GM23338 (cell line): Measurements from ENCODE around the gene APOLD1. TPM values are rescaled to one million over a fixed set of nuclear protein-coding genes. Genes with fewer than 3 reads are reported as not detected.

ENCODE experiments used
- ATAC-seq: fragments of 200-7000 bp; cut with Tn5 transposase; 3 replicates; pipeline ENCODE4 v1.9.1; 2020
- DNase-seq: peaks from one replicate; pipeline ENCODE4 v3.0.0-alpha.2; 2015; ENCODE audit warnings: low spot score
- H2AFZ ChIP-seq: fragments of 200-600 bp; sonication (generic); 2 replicates; pipeline ENCODE4 v1.8.0; 2016; ENCODE audit warnings: antibody characterized with exemption, mild to moderate bottlenecking, moderate library complexity
- H3F3A ChIP-seq: fragments of 200-600 bp; sonication (generic); replicated peaks from 2 replicates; pipeline ENCODE4 v1.8.0; 2017; ENCODE audit warnings: antibody characterized with exemption, mixed run types, low read depth
- H3K27ac ChIP-seq: fragments of 200-600 bp; sonication (generic); 2 replicates; pipeline ENCODE4 v1.6.1; 2016; ENCODE audit warnings: low read depth
- H3K27me3 ChIP-seq: fragments of 200-600 bp; sonication (generic); 2 replicates; pipeline ENCODE4 v1.8.0; 2016; ENCODE audit warnings: mild to moderate bottlenecking, mixed run types, moderate library complexity; ENCODE audit not compliant: insufficient read depth
- H3K36me3 ChIP-seq: fragments of 200-600 bp; sonication (generic); 2 replicates; pipeline ENCODE4 v1.8.0; 2016; ENCODE audit warnings: mild to moderate bottlenecking; ENCODE audit not compliant: insufficient read depth
- H3K4me1 ChIP-seq: fragments of 200-600 bp; sonication (generic); 2 replicates; pipeline ENCODE4 v1.8.0; 2016; ENCODE audit warnings: mild to moderate bottlenecking, moderate library complexity; ENCODE audit not compliant: insufficient read depth
- H3K4me2 ChIP-seq: fragments of 200-600 bp; sonication (generic); 2 replicates; pipeline ENCODE4 v1.7.1; 2017; ENCODE audit warnings: mixed run types
- H3K4me3 ChIP-seq: fragments of 200-600 bp; sonication (generic); 2 replicates; pipeline ENCODE4 v1.6.1; 2016; ENCODE audit warnings: mixed run types
- H3K79me2 ChIP-seq: fragments of 200-600 bp; sonication (generic); replicated peaks from 2 replicates; pipeline ENCODE4 v1.8.0; 2017; ENCODE audit warnings: mild to moderate bottlenecking; ENCODE audit not compliant: insufficient read depth
- H3K9me2 ChIP-seq: fragments of 200-600 bp; sonication (generic); 2 replicates; pipeline ENCODE4 v1.8.0; 2017; ENCODE audit not compliant: insufficient read depth
- H4K20me1 ChIP-seq: fragments of 200-600 bp; sonication (generic); replicated peaks from 2 replicates; pipeline ENCODE4 v1.8.0; 2017; ENCODE audit warnings: mild to moderate bottlenecking; ENCODE audit not compliant: insufficient read depth
- H3K27ac Mint-ChIP-seq: 2 replicates; pipeline ENCODE4 v1.8.0; 2020; ENCODE audit warnings: inconsistent platforms, mild to moderate bottlenecking, moderate library complexity, mixed read lengths
- H3K27me3 Mint-ChIP-seq: 3 replicates; pipeline ENCODE4 v1.8.0; 2022; ENCODE audit warnings: low read depth, mild to moderate bottlenecking, moderate library complexity, mixed read lengths, inconsistent platforms; ENCODE audit not compliant: insufficient read depth, poor library complexity
- H3K36me3 Mint-ChIP-seq: 3 replicates; pipeline ENCODE4 v1.8.0; 2021; ENCODE audit warnings: low read depth, mild to moderate bottlenecking, inconsistent platforms, moderate library complexity, mixed read lengths
- H3K4me1 Mint-ChIP-seq: 3 replicates; pipeline ENCODE4 v1.8.0; 2020; ENCODE audit warnings: mild to moderate bottlenecking, inconsistent platforms, mixed read lengths
- H3K4me3 Mint-ChIP-seq: 3 replicates; pipeline ENCODE4 v1.8.0; 2021; ENCODE audit warnings: moderate library complexity, mild to moderate bottlenecking, inconsistent platforms, mixed read lengths
- H3K9me3 Mint-ChIP-seq: 3 replicates; pipeline ENCODE4 v1.8.0; 2020; ENCODE audit warnings: moderate library complexity, mild to moderate bottlenecking, inconsistent platforms, mixed read lengths
- EZH2 ChIP-seq: fragments of 200-600 bp; sonication (generic); IDR thresholded peaks from one replicate; pipeline ENCODE4 v1.8.0; 2017; ENCODE audit warnings: antibody characterized with exemption, mild to moderate bottlenecking, low read depth; ENCODE audit not compliant: unreplicated experiment
- EZH2phosphoT487 ChIP-seq: fragments of 200-600 bp; sonication (generic); IDR thresholded peaks from one replicate; pipeline ENCODE4 v1.8.1; 2018; ENCODE audit warnings: antibody characterized with exemption; ENCODE audit not compliant: unreplicated experiment
- JUNB ChIP-seq: IDR thresholded peaks from one replicate; pipeline ENCODE4 v1.6.1; 2016; ENCODE audit warnings: antibody characterized with exemption; ENCODE audit not compliant: unreplicated experiment
- NANOG ChIP-seq: IDR thresholded peaks from 2 replicates; pipeline ENCODE4 v1.6.1; 2016; ENCODE audit warnings: antibody characterized with exemption, borderline replicate concordance
- POLR2AphosphoS5 ChIP-seq: IDR thresholded peaks from 2 replicates; pipeline ENCODE4 v1.6.1; 2016; ENCODE audit warnings: antibody characterized with exemption, low read depth
- STAT1 ChIP-seq: IDR thresholded peaks from one replicate; pipeline ENCODE4 v1.6.1; 2016; ENCODE audit warnings: antibody characterized with exemption; ENCODE audit not compliant: unreplicated experiment
- ZNF114 ChIP-seq: fragments of 250-450 bp; sonication (Bioruptor Pico); IDR thresholded peaks from 2 replicates; pipeline ENCODE4 v1.5.0; 2020; ENCODE audit warnings: mild to moderate bottlenecking, moderate library complexity
- ZNF331 ChIP-seq: fragments of 250-450 bp; sonication (Bioruptor Pico); IDR thresholded peaks from 2 replicates; pipeline ENCODE4 v1.5.0; 2020; ENCODE audit warnings: low read depth, mild to moderate bottlenecking, moderate library complexity
- polyA plus RNA-seq: library from polyadenylated mRNA; unstranded; fragments of >200 nt; fragmentation: Nextera tagmentation; extraction: Ambion mirVana; gene quantifications from 2 replicates; pipeline ENCODE4 v1.2.1, GENCODE V29; 2016
- total RNA-seq: library from RNA; depleted of rRNA; stranded (reverse); fragments of >200 nt; shearing (Covaris generic); gene quantifications from 2 replicates; pipeline ENCODE4 v1.2.3, GENCODE V29; 2014
- TF ChIP-seq, protein P1 (sequence below), 2 experiments: fragments of 200-600 bp in 1 of 2; sonication (generic) in 1 of 2; conservative IDR thresholded peaks; 2 replicates each; pipeline versions ENCODE4 v1.5.1 to v1.6.1; 2016 to 2017; ENCODE audit warnings: antibody characterized with exemption in 2 of 2, low read depth in 2 of 2, mild to moderate bottlenecking in 2 of 2, moderate library complexity in 1 of 2
- TF ChIP-seq, protein P2 (sequence below): fragments of 250-450 bp; sonication (Bioruptor Pico); IDR thresholded peaks from 2 replicates; pipeline ENCODE4 v1.5.0; 2020; ENCODE audit warnings: mild to moderate bottlenecking, moderate library complexity
- TF ChIP-seq, protein P3 (sequence below): IDR thresholded peaks from 2 replicates; pipeline ENCODE4 v1.6.1; 2016; ENCODE audit warnings: antibody characterized with exemption
- TF ChIP-seq, protein P4 (sequence below): IDR thresholded peaks from one replicate; pipeline ENCODE4 v1.6.1; 2018; ENCODE audit warnings: antibody characterized with exemption; ENCODE audit not compliant: unreplicated experiment

The APOLD1 gene
- total and polyA plus RNA-seq, 2 experiments from 2014 or later: 0.94 to 1.8 TPM

DNA sequence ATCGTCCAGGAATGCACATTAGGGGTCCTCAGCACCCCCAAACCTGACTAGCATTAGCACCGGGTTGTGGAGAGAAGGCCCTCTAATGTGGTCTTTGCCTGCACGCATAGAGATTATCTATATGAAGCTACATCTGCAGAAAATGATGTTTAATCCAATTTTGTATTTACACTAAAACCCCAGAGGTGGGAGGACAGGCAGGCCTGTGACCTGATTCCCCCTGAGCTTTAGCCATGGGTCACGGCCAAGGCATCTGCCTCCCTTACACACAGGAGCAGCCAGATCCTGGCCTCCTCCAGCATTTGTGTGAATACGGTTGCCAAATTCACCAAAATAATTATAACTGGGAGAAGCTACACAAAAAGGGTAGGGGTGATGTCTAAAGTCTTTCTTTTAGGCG, 7.0 kb downstream of the APOLD1 start:
- H3K27me3 Mint-ChIP-seq: peaks cover 13% of the 10 kb centered on the region
- Histone ChIP-seq H3K27me3 (peaks cover 13% of the 10 kb centered on the region), H3K27ac (no peak overlapping the region), H3F3A (no peaks in the 10 kb centered on the region), H3K79me2 (no peaks in the 10 kb centered on the region), H3K9me2 (no peaks in the 10 kb centered on the region), H3K36me3 (no peaks in the 10 kb centered on the region), H2AFZ (no peak overlapping the region), H3K4me3 (no peak overlapping the region), H4K20me1 (no peaks in the 10 kb centered on the region), H3K4me1 (peaks cover 3% of the 10 kb centered on the region), H3K4me2 (no peak overlapping the region)
- TF ChIP-seq POLR2AphosphoS5: no peak
- TF ChIP-seq, protein P1, sequence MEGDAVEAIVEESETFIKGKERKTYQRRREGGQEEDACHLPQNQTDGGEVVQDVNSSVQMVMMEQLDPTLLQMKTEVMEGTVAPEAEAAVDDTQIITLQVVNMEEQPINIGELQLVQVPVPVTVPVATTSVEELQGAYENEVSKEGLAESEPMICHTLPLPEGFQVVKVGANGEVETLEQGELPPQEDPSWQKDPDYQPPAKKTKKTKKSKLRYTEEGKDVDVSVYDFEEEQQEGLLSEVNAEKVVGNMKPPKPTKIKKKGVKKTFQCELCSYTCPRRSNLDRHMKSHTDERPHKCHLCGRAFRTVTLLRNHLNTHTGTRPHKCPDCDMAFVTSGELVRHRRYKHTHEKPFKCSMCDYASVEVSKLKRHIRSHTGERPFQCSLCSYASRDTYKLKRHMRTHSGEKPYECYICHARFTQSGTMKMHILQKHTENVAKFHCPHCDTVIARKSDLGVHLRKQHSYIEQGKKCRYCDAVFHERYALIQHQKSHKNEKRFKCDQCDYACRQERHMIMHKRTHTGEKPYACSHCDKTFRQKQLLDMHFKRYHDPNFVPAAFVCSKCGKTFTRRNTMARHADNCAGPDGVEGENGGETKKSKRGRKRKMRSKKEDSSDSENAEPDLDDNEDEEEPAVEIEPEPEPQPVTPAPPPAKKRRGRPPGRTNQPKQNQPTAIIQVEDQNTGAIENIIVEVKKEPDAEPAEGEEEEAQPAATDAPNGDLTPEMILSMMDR (conservative IDR thresholded peaks at IDR 0.05; ENCODE audit: low read depth in 2 of 2): no peak
- no peak for TF ChIP-seq EZH2
- TF ChIP-seq NANOG: no peak
- TF ChIP-seq ZNF114 (CRISPR knock-in tag): no peak
- TF ChIP-seq EZH2phosphoT487: no peak
- TF ChIP-seq, protein P2, sequence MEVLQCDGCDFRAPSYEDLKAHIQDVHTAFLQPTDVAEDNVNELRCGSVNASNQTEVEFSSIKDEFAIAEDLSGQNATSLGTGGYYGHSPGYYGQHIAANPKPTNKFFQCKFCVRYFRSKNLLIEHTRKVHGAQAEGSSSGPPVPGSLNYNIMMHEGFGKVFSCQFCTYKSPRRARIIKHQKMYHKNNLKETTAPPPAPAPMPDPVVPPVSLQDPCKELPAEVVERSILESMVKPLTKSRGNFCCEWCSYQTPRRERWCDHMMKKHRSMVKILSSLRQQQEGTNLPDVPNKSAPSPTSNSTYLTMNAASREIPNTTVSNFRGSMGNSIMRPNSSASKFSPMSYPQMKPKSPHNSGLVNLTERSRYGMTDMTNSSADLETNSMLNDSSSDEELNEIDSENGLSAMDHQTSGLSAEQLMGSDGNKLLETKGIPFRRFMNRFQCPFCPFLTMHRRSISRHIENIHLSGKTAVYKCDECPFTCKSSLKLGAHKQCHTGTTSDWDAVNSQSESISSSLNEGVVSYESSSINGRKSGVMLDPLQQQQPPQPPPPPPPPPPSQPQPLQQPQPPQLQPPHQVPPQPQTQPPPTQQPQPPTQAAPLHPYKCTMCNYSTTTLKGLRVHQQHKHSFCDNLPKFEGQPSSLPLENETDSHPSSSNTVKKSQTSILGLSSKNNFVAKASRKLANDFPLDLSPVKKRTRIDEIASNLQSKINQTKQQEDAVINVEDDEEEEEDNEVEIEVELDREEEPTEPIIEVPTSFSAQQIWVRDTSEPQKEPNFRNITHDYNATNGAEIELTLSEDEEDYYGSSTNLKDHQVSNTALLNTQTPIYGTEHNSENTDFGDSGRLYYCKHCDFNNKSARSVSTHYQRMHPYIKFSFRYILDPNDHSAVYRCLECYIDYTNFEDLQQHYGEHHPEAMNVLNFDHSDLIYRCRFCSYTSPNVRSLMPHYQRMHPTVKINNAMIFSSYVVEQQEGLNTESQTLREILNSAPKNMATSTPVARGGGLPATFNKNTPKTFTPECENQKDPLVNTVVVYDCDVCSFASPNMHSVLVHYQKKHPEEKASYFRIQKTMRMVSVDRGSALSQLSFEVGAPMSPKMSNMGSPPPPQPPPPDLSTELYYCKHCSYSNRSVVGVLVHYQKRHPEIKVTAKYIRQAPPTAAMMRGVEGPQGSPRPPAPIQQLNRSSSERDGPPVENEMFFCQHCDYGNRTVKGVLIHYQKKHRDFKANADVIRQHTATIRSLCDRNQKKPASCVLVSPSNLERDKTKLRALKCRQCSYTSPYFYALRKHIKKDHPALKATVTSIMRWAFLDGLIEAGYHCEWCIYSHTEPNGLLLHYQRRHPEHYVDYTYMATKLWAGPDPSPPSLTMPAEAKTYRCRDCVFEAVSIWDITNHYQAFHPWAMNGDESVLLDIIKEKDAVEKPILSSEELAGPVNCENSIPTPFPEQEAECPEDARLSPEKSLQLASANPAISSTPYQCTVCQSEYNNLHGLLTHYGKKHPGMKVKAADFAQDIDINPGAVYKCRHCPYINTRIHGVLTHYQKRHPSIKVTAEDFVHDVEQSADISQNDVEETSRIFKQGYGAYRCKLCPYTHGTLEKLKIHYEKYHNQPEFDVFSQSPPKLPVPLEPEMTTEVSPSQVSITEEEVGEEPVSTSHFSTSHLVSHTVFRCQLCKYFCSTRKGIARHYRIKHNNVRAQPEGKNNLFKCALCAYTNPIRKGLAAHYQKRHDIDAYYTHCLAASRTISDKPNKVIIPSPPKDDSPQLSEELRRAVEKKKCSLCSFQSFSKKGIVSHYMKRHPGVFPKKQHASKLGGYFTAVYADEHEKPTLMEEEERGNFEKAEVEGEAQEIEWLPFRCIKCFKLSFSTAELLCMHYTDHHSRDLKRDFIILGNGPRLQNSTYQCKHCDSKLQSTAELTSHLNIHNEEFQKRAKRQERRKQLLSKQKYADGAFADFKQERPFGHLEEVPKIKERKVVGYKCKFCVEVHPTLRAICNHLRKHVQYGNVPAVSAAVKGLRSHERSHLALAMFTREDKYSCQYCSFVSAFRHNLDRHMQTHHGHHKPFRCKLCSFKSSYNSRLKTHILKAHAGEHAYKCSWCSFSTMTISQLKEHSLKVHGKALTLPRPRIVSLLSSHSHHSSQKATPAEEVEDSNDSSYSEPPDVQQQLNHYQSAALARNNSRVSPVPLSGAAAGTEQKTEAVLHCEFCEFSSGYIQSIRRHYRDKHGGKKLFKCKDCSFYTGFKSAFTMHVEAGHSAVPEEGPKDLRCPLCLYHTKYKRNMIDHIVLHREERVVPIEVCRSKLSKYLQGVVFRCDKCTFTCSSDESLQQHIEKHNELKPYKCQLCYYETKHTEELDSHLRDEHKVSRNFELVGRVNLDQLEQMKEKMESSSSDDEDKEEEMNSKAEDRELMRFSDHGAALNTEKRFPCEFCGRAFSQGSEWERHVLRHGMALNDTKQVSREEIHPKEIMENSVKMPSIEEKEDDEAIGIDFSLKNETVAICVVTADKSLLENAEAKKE (CRISPR knock-in tag): no peak
- TF ChIP-seq, protein P3, sequence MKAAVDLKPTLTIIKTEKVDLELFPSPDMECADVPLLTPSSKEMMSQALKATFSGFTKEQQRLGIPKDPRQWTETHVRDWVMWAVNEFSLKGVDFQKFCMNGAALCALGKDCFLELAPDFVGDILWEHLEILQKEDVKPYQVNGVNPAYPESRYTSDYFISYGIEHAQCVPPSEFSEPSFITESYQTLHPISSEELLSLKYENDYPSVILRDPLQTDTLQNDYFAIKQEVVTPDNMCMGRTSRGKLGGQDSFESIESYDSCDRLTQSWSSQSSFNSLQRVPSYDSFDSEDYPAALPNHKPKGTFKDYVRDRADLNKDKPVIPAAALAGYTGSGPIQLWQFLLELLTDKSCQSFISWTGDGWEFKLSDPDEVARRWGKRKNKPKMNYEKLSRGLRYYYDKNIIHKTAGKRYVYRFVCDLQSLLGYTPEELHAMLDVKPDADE: no peak
- TF ChIP-seq STAT1: no peak
- TF ChIP-seq, protein P4, sequence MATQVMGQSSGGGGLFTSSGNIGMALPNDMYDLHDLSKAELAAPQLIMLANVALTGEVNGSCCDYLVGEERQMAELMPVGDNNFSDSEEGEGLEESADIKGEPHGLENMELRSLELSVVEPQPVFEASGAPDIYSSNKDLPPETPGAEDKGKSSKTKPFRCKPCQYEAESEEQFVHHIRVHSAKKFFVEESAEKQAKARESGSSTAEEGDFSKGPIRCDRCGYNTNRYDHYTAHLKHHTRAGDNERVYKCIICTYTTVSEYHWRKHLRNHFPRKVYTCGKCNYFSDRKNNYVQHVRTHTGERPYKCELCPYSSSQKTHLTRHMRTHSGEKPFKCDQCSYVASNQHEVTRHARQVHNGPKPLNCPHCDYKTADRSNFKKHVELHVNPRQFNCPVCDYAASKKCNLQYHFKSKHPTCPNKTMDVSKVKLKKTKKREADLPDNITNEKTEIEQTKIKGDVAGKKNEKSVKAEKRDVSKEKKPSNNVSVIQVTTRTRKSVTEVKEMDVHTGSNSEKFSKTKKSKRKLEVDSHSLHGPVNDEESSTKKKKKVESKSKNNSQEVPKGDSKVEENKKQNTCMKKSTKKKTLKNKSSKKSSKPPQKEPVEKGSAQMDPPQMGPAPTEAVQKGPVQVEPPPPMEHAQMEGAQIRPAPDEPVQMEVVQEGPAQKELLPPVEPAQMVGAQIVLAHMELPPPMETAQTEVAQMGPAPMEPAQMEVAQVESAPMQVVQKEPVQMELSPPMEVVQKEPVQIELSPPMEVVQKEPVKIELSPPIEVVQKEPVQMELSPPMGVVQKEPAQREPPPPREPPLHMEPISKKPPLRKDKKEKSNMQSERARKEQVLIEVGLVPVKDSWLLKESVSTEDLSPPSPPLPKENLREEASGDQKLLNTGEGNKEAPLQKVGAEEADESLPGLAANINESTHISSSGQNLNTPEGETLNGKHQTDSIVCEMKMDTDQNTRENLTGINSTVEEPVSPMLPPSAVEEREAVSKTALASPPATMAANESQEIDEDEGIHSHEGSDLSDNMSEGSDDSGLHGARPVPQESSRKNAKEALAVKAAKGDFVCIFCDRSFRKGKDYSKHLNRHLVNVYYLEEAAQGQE: no peak
- TF ChIP-seq ZNF331 (CRISPR knock-in tag): no peak
- TF ChIP-seq JUNB: no peak
- H3K4me1 Mint-ChIP-seq: peaks cover 9% of the 10 kb centered on the region
- ATAC-seq (no peak), DNase-seq (no peak)
- peaks cover 7% of the 10 kb centered on the region; the same call in 1 of the 3 replicates for H3K9me3 Mint-ChIP-seq
- H3K36me3 Mint-ChIP-seq: peaks cover 2% of the 10 kb centered on the region; the same call in 2 of the 3 replicates
- no peak overlapping the region for H3K4me3 Mint-ChIP-seq
- H3K27ac Mint-ChIP-seq: no peak overlapping the region
